ENCODE results near the gene OR2A5.
"Not testable (repeated sequence)": the region's sequence is repeated elsewhere in the genome, so short reads cannot be mapped to it uniquely, and the experiment has no call there.

The OR2A5 gene

DNA sequence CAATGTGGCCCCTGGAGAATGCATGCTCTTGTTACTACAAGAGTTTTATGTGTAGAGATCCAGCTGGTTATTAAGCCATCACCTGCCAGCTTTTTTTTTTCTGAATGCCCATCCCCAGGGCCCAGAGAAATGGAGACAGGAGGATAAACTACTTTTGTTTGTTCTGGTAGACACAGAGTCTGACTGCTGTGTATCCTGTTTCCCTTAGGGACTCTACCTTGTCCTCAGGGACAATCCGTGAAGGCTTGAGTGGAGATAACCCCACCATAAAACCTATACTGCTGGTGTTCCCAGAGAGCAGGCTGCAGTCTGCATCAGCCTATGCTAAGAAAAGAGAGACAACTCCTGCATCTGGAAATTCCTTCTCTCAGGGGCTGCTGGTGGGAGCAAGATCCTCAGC lies at the start of gene OR2A5:
TSS of gene OR2A5 (plus strand) at position 301 of the 400 bp plus-strand sequence. CDS start 1,454 bp downstream, outside the sequence.
- no peak for DNase-seq

DNA sequence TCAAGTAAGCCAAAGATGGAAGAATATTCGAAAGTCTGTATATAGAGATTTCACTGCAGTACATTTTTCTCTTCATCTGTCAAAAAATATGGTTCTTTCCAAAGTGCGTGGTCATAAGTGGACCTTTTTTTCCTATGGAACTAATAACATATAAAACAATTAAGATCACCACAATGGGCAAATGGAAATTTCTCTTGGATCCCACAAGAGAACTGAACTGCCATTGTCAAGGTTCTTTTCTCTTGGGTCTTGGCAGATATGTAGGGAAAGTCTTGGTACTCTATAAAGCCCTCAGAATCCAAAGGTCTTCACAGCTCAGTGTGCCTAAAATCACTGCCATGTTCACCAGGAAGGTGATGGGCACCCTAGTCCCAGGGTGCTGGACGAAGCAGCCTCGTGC lies 48.7 kb upstream of the OR2A5 start, which contains the start of gene OR6B1:
TSS of gene OR6B1 (plus strand) at position 301 of the 400 bp plus-strand sequence. CDS start 3,677 bp downstream, outside the sequence.
- DNase-seq, result no peak

GRCh38 chr7:144001543-144001942 lies 47.2 kb upstream of the OR2A5 start:
- no peak for DNase-seq

GRCh38 chr7:144004703-144005102 lies 44.0 kb upstream of the OR2A5 start:
- no peak for DNase-seq

- DNase-seq, result no peak
These were observed 42.6 kb upstream of the OR2A5 start for GRCh38 chr7:144006029-144006691.

DNA sequence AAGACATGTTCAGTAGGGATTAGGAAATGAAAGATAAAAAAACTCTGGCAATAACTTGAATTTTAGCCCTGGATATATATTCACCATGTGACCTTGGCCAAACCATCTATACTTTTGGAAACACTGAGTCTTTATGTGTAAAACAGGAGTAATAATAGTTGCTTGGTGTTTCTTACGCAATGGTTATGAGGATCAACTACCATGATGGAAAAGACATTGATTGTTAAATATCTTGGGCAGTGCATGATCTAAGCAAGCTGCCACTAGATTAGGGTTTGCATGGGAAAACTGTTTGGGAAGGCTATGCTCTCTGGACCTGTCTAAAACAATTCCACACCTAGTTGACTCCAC lies 42.1 kb upstream of the OR2A5 start:
- DNase-seq, result no peak

GRCh38 chr7:144009361-144009760 lies 39.4 kb upstream of the OR2A5 start:
- DNase-seq, result no peak

DNA sequence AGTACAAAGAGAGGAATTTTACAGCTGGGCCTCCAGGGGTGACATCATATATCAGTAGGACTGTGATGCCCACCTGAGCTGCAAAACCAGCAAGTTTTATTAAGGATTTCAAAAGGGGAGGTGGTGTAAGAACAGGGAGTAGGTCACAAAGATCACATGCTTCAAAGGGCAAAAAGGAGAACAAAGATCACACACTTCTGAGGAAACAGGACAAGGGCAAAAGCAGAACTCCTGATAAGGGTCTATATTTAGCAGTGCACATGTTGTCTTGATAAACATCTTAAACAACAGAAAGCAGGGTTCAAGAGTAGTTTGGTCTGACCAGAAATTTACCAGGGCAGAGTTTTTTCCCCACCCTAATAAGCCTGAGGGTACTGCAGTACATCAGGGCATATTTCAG lies 38.7 kb upstream of the OR2A5 start:
- not testable (repeated sequence) for DNase-seq

- DNase-seq, result not testable (repeated sequence)
These were observed 37.9 kb upstream of the OR2A5 start for GRCh38 chr7:144010821-144011220.

GRCh38 chr7:144011458-144012230 lies 37.1 kb upstream of the OR2A5 start:
- no peak for DNase-seq

DNA sequence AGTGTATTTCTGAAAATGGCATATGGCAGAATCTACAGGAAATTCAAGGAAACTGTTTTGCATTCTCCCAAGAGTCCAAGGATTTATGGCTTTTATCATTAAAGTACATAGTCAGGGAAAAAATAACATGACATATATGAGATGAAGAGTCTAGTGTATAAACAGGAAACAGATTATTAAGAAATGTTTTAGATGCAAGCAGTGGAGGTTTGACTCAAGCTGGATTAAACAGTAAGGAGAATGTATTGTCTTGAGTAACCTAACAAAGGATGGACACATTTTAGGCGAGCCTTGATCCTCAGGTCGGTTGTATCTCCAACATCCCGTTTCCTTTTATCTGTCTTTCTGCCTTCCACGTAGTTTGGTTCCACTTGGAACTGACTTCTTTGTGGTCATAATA lies 30.7 kb upstream of the OR2A5 start:
- no peak for DNase-seq

GRCh38 chr7:144019457-144019856 lies 29.3 kb upstream of the OR2A5 start:
- no peak for DNase-seq

DNA sequence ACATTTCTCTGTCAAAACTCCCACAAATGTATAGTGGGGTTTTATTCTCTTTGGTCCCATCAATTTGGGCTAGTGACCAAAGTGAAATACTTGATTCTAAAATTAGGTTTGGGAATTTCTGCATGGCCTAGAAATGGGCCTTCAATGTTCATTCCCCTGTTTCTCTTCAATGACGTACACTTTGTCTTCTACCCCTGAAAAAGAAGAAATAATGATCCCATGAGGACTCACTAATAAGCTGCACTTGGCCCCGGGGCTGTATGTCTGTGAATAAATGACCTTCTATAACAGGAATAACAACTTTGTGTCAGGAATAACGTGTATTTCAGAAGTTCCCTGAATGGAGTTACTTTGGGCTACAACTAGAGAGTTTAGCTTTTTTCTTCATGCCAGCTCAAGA lies 28.4 kb upstream of the OR2A5 start:
- DNase-seq, result no peak

GRCh38 chr7:144022169-144022568 lies 26.6 kb upstream of the OR2A5 start:
- DNase-seq, result no peak

GRCh38 chr7:144023171-144023827 lies 25.4 kb upstream of the OR2A5 start:
- DNase-seq, result no peak

- no peak for DNase-seq
These were observed 24.5 kb upstream of the OR2A5 start for GRCh38 chr7:144024213-144024612.

DNA sequence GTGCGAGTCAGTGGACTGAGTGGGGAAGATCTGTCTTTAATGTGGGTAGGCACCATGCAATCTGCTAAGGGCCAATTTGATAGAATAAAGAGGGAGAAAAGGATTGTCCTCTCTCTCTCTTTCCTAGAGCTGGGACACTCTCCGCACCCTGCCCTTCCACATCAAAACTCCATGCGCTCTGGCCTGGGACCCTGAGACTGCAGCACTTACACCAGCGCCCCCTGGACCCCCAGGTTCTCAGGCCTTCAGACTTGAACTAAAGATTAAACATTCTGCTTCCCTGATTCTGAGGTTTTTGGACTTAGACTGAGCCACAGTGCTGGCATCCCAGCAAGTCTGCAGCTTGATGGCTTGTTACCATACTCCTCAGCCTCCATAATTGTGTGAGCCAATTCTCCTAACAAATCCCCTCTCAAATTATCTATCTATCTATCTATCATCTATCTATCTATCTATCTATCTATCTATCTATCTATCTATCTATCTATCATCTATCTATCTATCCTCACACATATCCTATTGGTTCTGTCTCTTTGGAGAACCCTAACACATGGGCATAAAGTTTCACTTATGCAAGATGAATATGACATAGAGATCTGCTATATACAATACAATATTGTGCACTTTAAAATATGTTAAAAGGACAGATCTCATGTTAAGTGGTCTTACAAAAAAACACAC lies 22.4 kb upstream of the OR2A5 start:
- DNase-seq, result no peak

DNA sequence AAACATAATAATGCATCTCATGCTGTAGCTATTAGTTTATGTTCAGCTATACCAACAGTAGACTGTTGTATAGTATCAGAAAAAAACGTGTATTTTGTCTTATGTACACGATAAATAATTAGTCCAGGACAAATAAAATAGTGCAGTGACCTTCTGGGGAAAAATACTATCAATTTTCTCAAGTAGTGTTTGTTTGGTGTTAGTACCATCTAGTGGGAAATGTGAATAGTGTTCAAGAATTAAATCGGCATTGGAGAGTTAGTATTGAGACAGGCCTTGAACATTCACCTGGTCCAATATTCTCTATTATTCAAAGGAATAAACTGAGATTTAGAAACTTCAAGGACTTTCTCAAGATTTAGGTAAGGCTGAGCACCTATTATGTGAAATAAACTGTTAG lies 21.7 kb upstream of the OR2A5 start:
- no peak for DNase-seq

- no peak for DNase-seq
These were observed 20.8 kb upstream of the OR2A5 start for GRCh38 chr7:144027974-144028373.

- no peak for DNase-seq
These were observed 20.2 kb upstream of the OR2A5 start for GRCh38 chr7:144028547-144028946.

DNA sequence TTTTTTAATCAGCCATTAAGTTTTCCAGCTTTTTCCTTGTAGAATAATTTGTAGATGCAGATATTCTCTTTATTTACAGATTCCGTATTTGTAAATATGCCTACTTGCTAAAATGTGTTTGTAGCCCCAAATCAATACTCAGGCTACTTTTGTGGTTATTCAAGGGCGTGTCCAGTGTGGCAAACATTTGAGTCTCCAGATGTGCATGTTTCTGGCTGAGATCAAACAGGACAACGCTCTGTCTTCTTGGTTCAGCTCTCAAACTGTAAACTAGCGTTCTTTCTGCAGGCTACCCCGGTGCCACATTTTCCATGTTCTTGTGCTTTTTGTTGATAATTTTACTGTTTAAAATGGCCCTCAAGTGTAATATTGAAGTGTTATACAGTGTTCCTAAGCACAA lies 16.2 kb upstream of the OR2A5 start:
- DNase-seq, result no peak

DNA sequence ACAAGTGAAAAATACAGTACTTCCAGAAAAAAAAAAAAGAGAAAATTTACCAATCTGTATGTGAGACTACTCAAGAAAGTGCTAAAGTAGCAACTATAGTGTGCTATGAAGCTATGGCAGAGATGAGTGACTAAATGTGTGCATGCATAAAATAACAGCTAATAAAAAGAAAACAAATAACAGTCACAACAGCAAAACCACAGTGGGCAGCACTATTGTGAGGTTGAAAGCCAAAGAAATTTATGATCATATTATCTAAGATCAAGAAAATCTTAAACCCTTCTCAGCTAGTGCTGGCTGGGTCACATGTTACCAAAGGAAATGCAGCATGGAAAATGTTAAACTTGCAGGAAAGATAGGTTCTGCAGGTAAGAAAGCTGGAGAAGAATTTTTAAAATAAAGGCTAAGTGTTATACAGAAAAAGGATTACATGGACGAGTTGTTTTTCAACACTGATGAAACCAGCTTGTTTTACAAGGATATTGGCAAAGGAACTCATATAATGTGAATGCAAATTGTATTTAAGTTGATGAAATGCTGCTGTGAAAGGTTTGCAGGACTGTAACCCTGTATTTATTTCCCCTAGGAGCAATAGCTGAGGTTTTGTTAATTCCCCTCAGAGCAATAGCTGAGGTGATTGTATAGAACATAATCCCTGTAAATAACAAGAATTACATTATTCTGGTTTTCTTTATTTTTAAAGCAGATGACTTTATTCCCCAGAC lies 15.6 kb upstream of the OR2A5 start:
- no peak for DNase-seq

- DNase-seq, result no peak
These were observed 13.4 kb upstream of the OR2A5 start for GRCh38 chr7:144035385-144035784.

Measured in NCI-H774 (cell line).